ENCODE measurements around the gene MRPL45. TPM values are rescaled to one million over a fixed set of nuclear protein-coding genes. Genes with fewer than 3 reads are reported as not detected.

Gene MRPL45
- total RNA-seq, 3 donors from 2014 or later (not counting 1 experiment from before 2014, with no cell fraction given), result 11.5 to 14.2 (median 12.6) TPM

DNA sequence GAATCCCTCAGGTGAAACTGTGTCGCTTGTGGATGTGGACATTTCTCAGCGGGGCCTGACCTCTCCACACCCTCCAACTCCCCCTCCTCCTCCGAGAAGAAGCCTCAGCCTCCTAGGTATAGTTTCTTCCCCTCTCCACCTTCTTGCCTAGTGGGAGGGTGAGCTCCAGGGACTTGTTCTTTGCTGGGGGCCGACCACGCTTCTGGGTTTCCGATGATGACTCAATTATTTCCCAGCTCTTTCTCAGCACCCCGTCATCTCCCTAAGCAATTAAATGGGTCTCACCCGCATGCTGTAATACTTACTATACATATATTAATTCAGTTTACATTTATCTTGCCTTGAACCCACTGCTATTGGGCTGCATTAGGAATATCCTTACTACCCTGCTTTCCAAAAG is 67.8 kb downstream of the MRPL45 start:
- no peak overlapping the region for H3K4me3 Mint-ChIP-seq
- H3K4me1 ChIP-seq (ENCODE audit: control insufficient read depth, insufficient read depth, low read length), result no peaks in the 10 kb centered on the region
- no peak overlapping the region for H3K27ac Mint-ChIP-seq
- WGBS (ENCODE audit: insufficient coverage), result 96% methylated on average over 8 of the region's 8 CpGs
- no peaks in the 10 kb centered on the region for H3K36me3 Mint-ChIP-seq
- H3K27ac ChIP-seq (ENCODE audit: low read length), result no peak overlapping the region
- intact Hi-C loops (cut with micrococcal nuclease), result no loop called here
- peaks cover 31% of the 10 kb centered on the region for H3K36me3 ChIP-seq (ENCODE audit: control insufficient read depth, insufficient read depth, low read length)
- H3K9me3 ChIP-seq (ENCODE audit: control insufficient read depth, insufficient read depth, low read length), result no peaks in the 10 kb centered on the region
- DNase-seq, result no peak
- no peaks in the 10 kb centered on the region for H3K9me3 Mint-ChIP-seq
- no peaks in the 10 kb centered on the region for H3K27me3 ChIP-seq (ENCODE audit: control insufficient read depth, insufficient read depth, low read length)
- ATAC-seq, result no peak
- H3K4me1 Mint-ChIP-seq, result peaks cover 0 to 6% of the 10 kb centered on the region in 2 donors
- H3K4me3 ChIP-seq (ENCODE audit: low read length), result no peak overlapping the region
- H3K27me3 Mint-ChIP-seq (ENCODE audit: low read depth in 2 of 2), result no peaks in the 10 kb centered on the region
- TF ChIP-seq, protein P1, sequence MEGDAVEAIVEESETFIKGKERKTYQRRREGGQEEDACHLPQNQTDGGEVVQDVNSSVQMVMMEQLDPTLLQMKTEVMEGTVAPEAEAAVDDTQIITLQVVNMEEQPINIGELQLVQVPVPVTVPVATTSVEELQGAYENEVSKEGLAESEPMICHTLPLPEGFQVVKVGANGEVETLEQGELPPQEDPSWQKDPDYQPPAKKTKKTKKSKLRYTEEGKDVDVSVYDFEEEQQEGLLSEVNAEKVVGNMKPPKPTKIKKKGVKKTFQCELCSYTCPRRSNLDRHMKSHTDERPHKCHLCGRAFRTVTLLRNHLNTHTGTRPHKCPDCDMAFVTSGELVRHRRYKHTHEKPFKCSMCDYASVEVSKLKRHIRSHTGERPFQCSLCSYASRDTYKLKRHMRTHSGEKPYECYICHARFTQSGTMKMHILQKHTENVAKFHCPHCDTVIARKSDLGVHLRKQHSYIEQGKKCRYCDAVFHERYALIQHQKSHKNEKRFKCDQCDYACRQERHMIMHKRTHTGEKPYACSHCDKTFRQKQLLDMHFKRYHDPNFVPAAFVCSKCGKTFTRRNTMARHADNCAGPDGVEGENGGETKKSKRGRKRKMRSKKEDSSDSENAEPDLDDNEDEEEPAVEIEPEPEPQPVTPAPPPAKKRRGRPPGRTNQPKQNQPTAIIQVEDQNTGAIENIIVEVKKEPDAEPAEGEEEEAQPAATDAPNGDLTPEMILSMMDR (IDR thresholded peaks at IDR 0.05), result no peak

- Mint-ChIP-seq H3K9me3 (no peaks in the 10 kb centered on the region), H3K4me3 (no peak overlapping the region), H3K4me1 (no peaks in the 10 kb centered on the region), H3K27ac (no peak overlapping the region), H3K27me3 (ENCODE audit: low read depth in 2 of 2) (no peaks in the 10 kb centered on the region), H3K36me3 (no peaks in the 10 kb centered on the region)
- Histone ChIP-seq H3K27ac (ENCODE audit: low read length) (no peak overlapping the region), H3K4me3 (ENCODE audit: low read length) (no peak overlapping the region), H3K27me3 (ENCODE audit: control insufficient read depth, insufficient read depth, low read length) (no peaks in the 10 kb centered on the region), H3K4me1 (ENCODE audit: control insufficient read depth, insufficient read depth, low read length) (no peaks in the 10 kb centered on the region), H3K36me3 (ENCODE audit: control insufficient read depth, insufficient read depth, low read length) (peaks cover 31% of the 10 kb centered on the region), H3K9me3 (ENCODE audit: control insufficient read depth, insufficient read depth, low read length) (no peaks in the 10 kb centered on the region)
- TF ChIP-seq, protein P1 (IDR thresholded peaks at IDR 0.05), result no peak
- intact Hi-C loops (cut with micrococcal nuclease), result no loop called here
- DNase-seq (no peak), ATAC-seq (no peak)
- 94% methylated on average over 8 of the region's 8 CpGs for WGBS (ENCODE audit: insufficient coverage)
These were observed 72.3 kb downstream of the MRPL45 start for GRCh38 chr17:38369124-38369886.

Other genes with a start within 250 kb of the MRPL45 start
- gene TBC1D3C, start 228.5 kb upstream of the MRPL45 start, total RNA-seq, result 1 to 10 TPM in 2 of 3 donors, not detected in 1; 1.2 to 2.1 TPM
- 10 to 100 TPM in 1 of 3 donors, not detected in 2; 11.5 TPM for gene TBC1D3E, start 169.2 kb upstream of the MRPL45 start, total RNA-seq
- not detected for gene TBC1D3, start 104.6 kb upstream of the MRPL45 start, total RNA-seq
- gene GPR179, start 46.8 kb downstream of the MRPL45 start, total RNA-seq, result not detected
- gene SOCS7, start 54.7 kb downstream of the MRPL45 start, total RNA-seq, result 10 to 100 TPM; 13.6 to 31.8 (median 21.2) TPM
- 1 to 10 TPM in 2 of 3 donors, under 1 TPM in 1; 0.19 to 1.8 (median 1.7) TPM for gene ARHGAP23, start 131.3 kb downstream of the MRPL45 start, total RNA-seq